ENCODE data around the gene PFDN1.

- no peak for TF ChIP-seq CTCF (IDR thresholded peaks at IDR 0.05)
- no peak for TF ChIP-seq POLR2A (IDR thresholded peaks at IDR 0.05)
These were observed 9.9 kb upstream of the PFDN1 start for GRCh38 chr5:140312791-140313189.

Data from testis (tissue), 2 donors.